HG03135 (cell line): ENCODE measurements around the gene ARL5A.

Experiments
- ATAC-seq: cut with Tn5 transposase; IDR thresholded peaks from one replicate; pipeline ENCODE4 v1.9.1; 2021; ENCODE audit warnings: mild to moderate bottlenecking, moderate library complexity; ENCODE audit not compliant: unreplicated experiment

ARL5A gene

GRCh38 chr2:151769606-151770005 is 58.6 kb downstream of the ARL5A start:
- no peak for ATAC-seq

- no peak for ATAC-seq
Measured at GRCh38 chr2:151767536-151767935, 60.7 kb downstream of the ARL5A start.

- peak; percentile 44 for ATAC-seq
Measured at GRCh38 chr2:151766437-151767153, 61.6 kb downstream of the ARL5A start.

GRCh38 chr2:151765760-151766410 is 62.3 kb downstream of the ARL5A start:
- ATAC-seq: no peak

GRCh38 chr2:151762694-151763093 is 65.5 kb downstream of the ARL5A start:
- ATAC-seq: no peak

- no peak for ATAC-seq
Measured at GRCh38 chr2:151761687-151762086, 66.5 kb downstream of the ARL5A start.

GRCh38 chr2:151761193-151761592 is 67.0 kb downstream of the ARL5A start:
- no peak for ATAC-seq

GRCh38 chr2:151760139-151760650 is 68.0 kb downstream of the ARL5A start:
- no peak for ATAC-seq

GRCh38 chr2:151758744-151759143 is 69.5 kb downstream of the ARL5A start:
- no peak for ATAC-seq

- ATAC-seq: no peak
Measured at GRCh38 chr2:151757861-151758260, 70.4 kb downstream of the ARL5A start.

- no peak for ATAC-seq
Measured at GRCh38 chr2:151756820-151757219, 71.4 kb downstream of the ARL5A start.

- ATAC-seq: no peak
Measured at GRCh38 chr2:151754253-151754897, 73.8 kb downstream of the ARL5A start.

- ATAC-seq: no peak
Measured at GRCh38 chr2:151753540-151753939, 74.7 kb downstream of the ARL5A start.
